ENCODE measurements around the gene TWIST2. TPM values are rescaled to one million over a fixed set of nuclear protein-coding genes. Genes with fewer than 3 reads are reported as not detected.

The TWIST2 gene
- polyA plus RNA-seq, 1 donor, result 7.3 TPM

- DNase-seq, result peak; percentile 56
Observed at GRCh38 chr2:238891457-238892203, 43.7 kb downstream of the TWIST2 start.

DNA sequence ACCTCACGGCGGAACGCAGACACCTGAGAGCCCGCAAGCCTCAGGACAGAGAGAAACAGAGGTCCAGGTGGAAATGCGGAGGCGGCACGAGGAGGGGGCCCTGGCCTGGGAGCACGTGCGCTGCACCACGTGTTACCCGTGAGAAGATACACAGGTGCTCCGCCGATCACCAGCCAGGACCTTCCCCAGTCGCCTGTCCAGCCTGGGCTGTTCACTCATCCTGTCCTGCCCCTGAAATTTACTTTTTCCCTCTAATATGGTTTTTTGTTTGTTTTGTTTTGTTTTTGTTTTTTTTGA lies 44.3 kb downstream of the TWIST2 start:
- no peak for DNase-seq

DNA sequence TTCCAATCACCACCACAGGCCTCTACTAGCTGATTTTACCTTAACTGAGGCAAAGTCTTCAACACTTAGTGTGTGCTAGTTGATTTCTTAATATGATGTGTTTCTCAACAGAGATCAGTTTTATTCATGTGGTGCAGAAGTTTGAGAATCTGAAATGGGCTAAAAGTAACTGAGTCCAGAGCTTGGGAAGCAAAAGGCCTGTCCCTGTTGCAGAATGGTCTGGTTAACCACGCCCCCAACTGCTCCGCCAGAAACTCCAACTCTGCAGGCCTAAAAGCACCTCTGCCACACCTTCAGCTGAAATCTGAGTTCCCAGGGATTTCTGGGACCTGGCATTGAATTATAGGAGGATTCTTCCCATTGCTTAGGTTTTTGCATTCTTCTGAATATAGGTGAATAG lies 44.9 kb downstream of the TWIST2 start:
- no peak for DNase-seq

GRCh38 chr2:238893349-238894000 lies 45.6 kb downstream of the TWIST2 start:
- no peak for DNase-seq

DNA sequence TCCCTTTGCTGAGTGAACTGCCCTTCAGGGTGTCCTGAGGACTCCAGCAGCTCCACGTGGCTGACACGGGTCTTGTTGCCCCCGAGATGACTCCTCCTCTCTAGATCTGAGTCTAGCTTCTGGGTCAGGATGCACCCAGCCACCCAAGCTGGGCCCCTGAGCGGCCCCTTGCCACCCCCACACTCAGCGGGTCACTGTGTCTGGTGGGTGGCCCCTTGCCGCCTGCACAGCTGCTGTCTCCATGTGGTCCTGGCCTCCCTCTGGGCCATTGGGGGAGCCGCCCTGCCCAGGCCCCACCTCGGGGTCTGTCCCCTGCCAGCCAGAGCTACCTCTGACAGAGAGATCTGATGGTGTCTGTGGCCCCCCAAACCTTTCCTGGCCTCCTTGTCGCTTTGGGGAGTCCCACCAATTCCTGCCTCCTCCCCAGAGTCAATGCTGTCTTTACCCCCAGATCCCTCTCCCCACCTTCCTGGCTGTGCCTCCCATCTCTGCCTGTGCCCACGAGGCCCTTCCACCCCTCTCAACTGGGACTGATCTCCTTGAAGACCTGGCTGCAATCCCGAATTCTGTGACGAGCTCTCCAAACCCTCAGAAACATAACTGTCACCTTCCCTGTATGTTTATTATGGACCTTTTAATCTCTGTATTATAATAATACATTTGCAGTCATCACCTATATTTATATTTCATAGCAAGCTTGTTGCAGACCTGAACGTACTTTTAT lies 46.5 kb downstream of the TWIST2 start:
- no peak for DNase-seq

- DNase-seq, result no peak
Observed at GRCh38 chr2:238894950-238895298, 47.0 kb downstream of the TWIST2 start.

GRCh38 chr2:238895361-238895882 lies 47.5 kb downstream of the TWIST2 start:
- DNase-seq, result no peak

- DNase-seq, result peak; percentile 43
Observed at GRCh38 chr2:238895891-238896600, 48.2 kb downstream of the TWIST2 start.

DNA sequence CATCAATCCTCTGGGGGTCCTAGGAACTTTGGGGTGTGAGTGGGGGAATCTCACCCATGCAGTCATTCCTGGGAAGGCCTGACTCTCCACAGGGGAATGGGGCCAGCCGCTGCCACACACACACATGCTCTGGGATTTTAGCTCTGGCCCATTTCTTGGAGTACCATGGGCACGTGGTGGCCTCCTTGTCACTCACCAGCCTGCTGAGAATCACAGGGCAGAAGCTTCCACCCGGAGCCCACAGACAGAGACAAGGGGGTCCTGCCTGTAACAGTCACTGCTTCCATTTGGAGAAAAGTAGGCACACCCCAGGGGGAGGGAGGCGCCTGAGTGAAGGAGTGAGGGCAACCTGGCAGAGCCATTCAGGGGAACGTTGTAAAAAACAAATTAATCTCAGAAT lies 48.8 kb downstream of the TWIST2 start:
- no peak for DNase-seq

- DNase-seq, result no peak
Observed at GRCh38 chr2:238897122-238897880, 49.4 kb downstream of the TWIST2 start.

GRCh38 chr2:238897911-238898311 lies 50.0 kb downstream of the TWIST2 start:
- DNase-seq, result no peak

DNA sequence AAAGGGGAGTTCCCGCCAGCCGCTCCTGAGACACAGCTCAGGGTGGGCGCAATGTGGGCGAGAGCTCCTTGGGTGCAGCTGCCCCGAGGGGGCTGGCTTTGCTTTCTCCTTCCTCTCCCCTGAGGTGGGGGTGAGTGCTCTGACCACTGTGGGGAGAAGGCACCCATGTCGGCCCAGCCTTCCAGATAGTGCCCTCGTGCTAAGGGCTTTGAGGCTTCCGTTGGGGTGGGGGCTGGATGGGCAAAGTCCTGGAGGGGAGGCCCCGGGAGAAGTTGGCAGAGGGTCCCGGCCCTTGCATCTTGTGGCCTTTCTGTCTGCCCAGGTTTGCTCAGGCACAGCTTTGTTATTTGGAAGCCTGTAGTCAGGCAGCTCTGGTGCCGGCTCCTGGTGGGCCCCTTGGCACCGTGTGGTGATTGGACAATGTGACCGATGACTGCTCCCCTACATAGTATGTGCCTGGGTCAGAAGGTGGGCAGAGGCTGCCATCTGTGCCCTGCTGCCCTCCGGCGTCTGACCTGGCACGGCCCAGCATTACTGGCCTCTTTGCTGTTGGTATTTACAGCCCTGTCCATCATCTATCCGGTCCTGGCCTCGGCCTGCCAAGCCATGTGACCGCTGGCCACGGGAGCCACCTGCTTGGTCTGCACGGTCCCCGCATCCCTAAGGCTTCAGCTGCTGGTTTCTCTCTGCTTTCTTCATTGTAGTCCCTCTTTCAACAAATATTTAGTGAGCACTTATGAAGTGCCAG lies 50.8 kb downstream of the TWIST2 start:
- no peak for DNase-seq

DNA sequence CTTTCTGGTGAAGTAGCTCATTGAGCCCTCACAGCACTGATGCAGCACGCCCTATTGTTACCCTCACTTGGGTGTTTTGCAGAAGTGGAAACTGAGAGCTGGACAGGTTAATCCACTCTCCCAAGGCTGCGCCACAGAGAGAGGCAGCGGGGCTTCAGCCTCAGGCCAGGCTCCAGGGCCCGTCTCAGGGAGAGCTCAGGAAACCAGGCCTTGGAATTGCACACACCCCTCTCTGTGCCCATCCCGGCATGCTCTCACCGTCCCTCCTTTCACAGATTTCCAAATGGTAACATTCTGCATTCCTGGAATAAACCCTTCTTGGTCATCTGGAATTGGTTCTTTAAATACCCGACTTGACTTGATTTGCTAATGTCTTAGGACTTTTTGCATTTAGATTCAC lies 51.5 kb downstream of the TWIST2 start:
- DNase-seq, result no peak

- no peak for DNase-seq
Observed at GRCh38 chr2:238900511-238900910, 52.6 kb downstream of the TWIST2 start.

DNA sequence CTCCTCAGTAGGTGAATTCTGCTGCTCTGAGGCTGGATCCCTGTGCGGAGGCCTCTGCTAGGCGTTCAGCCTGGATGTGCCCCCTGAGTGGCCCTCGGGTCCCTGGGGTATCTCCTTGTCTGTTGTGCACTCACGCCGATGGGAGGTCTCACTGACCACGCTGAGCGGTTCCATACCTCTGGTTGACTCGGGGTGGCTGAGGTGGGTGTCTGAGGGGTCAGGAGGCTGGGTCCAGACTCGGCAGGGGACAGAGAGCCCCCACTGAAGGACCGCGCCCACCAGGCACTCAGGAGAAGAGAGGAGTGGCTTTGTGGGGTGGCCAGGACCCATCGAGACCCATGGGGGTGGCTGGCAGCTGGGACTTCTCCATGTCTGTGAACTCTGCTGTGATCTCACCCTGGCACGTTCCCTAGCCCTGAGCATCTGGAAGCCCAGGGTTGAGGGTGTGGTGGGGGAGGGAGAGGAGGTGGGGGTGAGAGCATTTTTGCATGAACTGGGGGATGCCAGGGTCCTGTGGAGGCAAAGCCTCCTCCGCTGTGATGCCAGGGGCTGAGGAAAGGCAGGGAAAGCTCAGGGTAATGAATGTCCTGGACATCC lies 53.7 kb downstream of the TWIST2 start:
- DNase-seq, result no peak

- no peak for DNase-seq
Observed at GRCh38 chr2:238902285-238902684, 54.4 kb downstream of the TWIST2 start.

DNA sequence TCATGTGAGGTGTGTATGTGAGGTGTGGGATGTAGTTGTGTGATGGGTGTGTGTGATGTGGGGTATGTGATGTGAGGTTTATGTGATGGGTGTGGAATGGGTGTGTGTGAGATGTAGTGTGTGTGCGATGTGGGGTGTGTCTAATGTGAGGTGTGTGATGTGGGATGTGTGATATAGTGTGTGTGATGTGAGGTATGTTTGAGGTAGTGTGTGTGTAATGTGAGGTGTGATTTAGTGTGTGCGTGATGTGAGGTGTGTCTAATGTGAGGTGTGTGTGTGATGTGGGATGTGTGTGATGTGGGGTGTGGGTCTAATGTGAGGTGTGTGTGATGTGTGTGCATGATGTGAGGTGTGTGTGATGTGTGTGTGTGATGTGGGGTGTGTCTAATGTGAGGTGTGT lies 55.3 kb downstream of the TWIST2 start:
- DNase-seq, result no peak

DNA sequence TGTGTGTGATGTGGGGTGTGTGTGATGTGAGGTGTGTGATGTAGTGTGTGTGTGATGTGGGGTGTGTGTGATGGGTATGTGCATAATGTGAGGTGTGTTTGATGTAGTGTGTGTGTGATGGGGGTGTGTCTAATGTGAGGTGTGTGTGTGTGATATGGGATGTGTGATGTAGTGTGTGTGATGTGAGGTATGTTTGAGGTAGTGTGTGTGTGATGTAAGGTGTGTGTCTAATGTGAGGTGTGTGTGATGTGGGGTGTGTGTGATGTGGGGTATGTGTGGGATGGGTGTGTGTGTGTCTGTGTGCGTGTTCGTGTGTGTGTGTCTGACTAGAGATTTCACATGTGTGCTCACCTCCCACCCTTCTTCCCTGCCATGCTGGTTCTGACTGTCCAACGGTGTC lies 56.3 kb downstream of the TWIST2 start:
- no peak for DNase-seq

DNA sequence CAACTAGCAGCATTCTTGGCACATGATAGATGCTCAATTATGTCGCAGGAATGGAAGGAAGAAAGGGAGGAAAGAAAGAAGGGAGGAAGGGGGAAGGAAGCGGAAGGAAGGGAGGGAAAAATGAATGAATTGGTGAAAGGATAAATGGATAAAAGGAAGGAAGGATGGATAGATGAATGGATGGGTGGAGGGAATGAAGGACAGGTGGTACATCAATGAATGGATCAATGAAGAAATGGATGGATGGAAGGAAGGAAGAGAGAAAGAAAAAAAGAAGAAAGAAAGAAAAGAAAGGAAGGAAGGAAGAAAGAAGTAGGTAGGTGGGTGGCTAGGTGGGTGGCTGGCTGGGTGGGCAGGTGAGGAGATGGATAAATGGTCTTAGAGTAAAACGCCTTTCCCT lies 56.8 kb downstream of the TWIST2 start:
- no peak for DNase-seq

- no peak for DNase-seq
Observed at GRCh38 chr2:238905224-238905623, 57.3 kb downstream of the TWIST2 start.

- DNase-seq, result no peak
Observed at GRCh38 chr2:238905644-238906043, 57.8 kb downstream of the TWIST2 start.
